Stimulated activated naive CD4-positive, alpha-beta T cell treated with Interleukin-2 at 50 U/mL for 16 hours (primary cell): ENCODE data around the gene OBSL1.
A peak's percentile ranks its signal among the peaks of the same experiment; 100 is the strongest.

Experiments used
- DNase-seq: peaks from one replicate; lab custom pipeline; 2025; lab: John Stamatoyannopoulos, UW

Gene OBSL1

DNA sequence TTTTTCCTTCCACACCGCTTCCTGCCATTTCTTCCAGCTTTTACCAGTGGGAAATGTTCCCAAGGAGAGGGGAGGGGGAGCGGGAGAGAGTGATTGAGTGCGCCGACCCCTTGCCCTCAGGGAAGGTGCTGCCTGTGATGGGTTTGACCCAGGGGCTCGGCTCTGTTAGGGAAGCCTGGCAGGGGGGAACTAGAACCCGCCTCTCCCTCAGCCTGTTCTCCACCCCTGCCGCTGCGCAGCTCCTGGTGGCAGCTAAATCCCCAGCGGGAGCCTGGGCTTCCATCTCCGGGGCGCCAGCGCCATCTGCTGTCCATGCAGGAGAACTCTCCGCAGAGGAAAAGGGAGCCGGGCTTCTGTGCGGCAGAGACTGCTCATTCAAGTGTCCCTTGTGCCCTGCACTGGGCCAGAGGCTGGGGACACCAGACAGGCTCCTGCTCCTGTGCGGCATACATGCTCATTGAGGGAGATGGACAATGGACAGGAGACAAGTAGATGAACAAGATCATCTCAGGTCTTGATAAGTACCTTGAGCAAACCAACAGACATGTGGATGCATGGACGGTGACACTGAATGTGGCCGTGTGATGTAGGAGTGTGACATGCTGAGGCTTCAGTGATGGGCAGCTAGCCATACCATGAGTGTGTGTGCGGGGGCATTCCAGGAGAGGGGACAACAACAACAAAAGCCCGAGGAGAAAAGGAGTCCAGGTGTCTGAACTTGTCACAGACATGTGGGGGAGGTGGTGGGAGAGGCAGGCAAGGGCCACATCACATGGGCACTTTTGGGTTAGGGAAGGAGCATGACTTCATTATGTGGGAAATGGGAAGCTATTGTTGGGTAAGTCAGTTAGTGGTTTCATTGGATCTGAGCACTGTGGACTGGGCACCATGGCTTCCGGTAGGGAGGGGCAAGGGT is 41.0 kb downstream of the OBSL1 start:
- DNase-seq = peak; percentile 81

DNA sequence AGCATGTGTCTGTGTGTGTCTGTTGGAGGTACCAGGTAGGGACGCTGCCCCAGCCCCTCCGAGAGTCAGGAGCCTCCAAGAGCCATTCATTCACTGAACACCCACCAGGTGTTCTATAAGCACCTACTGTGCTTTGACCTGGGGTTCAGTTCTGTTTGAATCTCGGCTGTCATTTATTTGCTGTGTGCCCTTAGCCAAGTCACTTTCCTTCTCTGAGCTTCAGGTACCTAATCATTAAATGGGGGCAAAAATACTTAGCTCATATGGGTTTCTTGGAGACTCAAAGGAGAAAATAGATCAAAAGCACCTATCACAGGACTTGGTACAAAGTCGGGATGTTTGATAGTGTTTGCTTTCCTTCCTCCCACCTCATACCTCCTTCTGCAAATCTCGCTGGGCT is 43.9 kb downstream of the OBSL1 start:
- DNase-seq = no peak

DNA sequence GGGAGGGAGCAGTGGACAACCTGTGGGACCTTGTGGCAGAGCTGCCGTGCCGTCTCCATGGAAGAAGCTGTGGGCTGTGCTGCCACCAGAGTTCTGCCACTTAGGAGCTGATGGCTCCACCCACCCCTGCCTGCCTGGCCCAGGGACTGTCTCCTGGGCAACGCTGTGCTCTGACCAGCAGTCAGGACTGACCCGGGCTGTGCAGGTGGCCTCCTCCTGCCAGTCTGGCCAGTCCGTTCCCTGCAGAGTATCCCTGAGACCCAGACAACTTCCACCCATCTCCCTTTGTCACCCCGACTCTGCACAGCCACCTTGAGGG is 44.3 kb downstream of the OBSL1 start:
- no peak for DNase-seq

DNA sequence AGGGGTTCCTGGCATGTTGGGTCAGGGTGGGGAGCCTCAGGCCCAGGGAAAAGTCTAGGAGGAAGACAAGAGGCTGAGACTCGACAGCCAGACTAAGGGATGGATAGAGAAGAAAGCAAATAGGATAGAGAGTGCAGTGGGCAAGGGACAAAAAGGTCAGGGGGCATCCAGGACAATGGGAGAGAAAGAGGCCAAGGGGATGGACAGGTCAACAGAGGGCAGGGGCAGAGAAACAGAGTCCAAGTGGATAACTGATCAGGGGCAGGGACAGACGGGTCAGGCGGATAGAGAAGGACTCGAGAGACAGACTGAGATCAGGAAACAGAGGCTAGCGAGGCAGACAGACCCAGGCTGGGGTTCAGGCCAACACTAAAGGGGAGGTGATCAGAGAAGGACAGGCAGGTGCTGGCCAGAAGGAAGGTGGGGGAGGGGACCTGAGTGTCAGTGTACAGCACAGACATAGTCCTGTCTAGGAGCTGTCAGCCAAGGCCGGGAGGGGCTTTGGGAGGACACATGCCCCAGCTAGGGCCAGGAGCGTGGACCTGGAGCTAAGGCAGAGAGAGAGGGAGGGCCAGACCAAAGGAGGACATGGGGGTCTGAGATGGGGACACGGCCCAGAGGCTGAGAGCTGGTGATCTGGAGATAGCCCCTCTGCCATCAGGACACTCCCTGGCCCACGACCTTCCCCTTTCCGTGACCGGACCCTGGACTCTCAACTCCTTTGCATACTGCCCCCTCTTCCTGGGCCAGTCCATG is 44.8 kb downstream of the OBSL1 start:
- no peak for DNase-seq

DNA sequence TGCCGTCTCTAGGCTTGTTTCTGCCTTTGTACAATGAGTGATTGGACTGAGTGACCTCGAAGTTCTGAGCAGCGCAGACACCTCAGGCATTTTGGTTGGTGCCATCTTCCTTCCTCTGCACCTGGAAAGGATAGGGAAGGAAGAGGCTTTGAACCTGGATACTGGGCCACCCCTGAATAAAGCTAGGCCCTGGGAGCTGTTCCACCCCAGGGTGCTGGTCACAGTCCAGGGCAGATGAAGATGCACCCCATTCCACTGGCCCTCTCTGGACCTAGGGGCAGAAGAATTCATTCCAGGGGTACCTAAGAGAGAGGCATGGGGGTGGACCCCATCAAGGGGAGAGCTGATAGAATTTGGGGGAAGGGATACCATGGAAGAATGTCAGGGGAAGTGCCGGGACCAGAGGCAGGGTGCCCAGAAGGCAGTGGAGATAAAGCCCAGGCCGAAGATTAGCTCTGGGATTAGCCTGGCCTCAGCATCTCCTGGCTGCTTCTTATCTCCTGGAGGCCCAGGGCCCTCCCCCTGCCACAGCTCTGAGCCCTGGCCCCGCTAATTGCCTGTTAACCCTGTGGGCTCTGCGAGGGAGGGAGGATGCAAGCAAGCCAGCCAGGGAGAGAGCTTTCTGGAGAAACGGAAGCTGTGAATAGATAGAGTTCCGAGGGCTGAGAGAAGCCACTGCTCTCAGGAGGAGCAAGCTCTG is 45.7 kb downstream of the OBSL1 start:
- no peak for DNase-seq

DNA sequence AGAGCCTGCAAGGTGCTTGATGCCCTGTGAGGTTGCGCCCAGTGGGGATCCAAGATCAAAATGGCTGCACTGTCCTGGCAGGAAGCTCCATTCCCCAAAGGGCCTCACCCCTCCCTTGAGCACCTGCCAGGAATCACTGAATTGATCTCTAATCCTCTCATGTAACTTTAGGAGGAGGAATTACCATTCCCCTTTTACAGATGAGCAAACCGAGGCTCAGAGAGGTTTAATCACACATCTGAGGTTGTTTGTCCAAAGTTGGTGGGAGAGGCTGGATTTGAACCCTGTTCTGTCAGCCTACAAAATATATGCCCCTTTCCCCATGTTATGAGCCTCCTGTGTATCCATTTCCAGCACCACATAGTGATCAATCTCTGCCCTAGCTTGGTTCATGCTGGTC is 46.5 kb downstream of the OBSL1 start:
- DNase-seq = no peak

DNA sequence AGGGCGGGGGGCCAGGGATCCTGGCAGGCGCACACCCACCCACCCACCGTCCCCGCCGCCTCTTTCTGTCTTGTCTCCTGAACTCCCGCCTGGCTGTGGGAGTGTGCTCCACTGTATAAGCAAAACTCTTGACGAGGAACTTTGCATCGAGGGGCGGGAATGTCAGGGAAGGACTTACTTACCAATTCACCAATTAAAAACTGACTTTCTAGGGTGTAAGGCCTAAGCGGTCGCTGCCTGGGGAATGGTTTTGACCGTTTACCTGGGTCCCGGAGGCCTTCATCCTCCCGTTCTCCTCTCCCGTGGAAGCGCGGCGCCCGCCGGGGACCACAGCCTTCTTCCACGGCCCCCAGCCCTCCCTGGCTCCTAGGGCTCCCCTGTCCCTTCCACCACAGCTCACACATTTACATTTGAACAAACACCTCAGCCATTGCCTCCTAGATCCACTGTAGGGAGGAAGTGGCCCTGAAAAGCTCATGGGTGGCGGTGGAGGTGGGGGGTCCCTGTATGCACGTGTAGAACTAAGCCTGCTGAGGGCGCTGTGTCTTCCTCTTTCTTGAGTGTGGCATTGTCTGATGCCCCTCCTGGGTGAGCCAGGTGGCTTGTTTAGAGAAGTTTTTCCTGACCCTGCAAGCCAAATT is 48.2 kb downstream of the OBSL1 start:
- no peak for DNase-seq

DNA sequence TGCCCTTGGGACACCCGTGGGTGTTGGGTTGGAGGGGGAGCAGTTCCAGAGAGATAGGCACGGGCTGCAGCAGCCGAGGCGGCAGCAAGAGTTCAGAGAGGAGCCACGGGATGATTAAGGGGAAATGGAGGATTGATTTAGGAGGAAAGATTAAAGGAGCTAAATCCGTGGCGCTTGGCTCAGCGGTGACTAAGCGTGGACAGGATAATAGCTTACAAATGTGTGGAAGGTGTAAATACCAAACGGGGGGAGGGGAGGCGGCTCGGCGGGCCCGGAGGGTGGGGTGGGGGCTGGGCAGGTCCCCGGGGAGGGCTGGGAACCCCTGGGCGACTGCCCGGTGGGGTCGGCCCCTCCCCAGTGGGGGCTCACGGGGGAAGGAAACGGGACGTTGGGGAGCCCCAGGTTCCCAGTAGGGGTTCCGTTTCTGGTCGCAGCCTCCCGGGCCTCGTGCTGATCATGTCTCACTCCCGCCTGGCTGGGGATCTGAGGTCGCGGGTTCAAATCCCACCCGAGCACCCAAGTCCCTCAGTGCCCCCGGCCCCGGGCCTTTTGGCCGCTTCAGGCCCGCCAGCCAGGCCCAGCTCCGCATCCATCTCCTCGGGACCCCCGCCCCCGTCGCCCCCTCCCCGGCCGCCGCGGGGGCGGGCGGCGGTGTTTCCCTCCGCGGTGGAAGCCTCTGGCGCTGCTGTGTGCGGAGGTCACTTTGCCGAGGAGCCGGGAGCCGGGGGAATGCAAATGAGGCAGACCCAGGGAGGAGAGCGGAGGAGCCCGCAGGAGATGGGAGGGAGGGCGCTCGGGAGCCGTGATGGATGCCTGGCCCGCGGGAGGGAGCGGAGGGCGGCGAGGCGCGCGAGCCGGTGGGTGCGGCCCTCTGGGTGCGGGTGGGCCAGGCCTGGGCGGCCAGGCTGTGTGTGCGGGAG is 49.0 kb downstream of the OBSL1 start:
- DNase-seq = no peak

DNA sequence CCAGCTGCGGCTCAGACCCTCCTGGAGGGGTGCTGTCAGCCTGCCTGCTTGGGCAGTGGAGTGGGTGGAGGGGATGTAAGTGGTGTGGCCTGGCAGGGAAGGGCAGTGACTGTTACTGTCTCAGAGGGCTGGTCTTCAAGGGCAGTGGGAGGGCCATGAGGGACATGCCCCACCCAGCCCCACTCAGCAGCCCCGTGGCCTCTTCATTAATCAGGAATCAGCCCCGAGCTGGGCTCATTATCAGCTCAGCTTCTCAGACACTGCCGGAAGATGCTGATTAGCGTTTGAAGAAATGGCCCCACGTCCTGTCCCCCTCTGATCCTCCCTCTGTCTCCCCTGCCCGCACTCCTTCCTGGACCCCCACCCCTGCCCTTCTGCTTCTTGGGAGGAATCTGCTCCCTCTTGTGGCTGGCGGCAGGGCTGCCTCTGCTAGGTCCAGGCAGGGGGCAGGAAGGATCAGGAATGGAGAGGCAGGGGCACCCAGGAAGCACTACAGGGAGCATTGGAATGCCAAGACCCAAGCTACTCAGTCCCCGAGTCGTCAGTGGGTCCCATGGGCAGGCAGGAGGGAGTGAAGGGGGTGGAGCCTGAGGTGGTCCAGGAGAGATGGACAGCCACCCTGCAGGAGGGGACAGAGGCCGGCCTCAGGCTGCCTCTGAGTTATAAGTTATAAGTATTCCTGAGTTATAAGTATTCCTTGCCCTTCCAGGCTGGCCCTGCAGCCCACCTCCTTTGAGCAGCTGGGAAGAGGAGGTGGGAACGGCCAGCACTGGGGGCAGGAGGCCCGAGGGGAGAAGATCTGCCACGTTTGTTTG is 50.1 kb downstream of the OBSL1 start:
- DNase-seq = no peak

DNA sequence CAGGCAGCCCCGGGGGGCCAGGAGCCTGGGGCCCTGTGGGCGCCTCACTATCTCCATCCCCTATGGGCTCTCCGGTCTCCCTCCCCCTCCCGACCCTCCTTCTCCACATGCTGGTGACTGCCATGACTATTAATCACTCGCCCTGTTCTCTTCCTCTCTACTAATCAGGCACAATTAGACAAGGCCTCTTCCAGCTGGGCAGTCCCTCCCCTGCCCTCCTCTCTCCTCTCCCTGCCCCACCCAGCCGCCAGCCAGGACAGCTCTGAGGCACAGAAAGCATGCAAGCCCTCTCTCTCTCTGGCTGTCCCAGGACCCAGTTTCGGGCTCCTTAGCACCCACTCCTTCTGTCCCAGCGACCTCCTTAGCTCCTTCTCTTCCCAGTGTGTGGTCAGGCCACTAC is 51.3 kb downstream of the OBSL1 start:
- DNase-seq = no peak

DNA sequence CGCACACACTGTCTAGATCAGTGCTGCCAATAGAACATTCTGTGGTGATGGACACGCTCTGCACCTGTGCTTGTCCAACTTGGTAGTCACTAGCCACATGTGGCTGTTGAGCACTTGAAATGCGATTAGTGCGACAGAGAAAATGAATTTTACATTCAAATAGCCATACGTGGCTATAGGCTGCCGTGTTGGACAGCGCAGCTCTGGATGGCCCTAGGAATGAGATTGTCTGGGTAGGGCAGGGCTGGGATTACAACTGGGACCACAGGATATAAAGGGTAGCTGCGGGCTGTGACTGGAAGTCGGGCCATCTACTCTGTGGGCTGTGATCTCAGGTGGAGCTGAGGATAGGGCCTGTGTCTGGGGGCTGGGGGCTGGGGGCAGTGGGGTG is 51.8 kb downstream of the OBSL1 start:
- no peak for DNase-seq

DNA sequence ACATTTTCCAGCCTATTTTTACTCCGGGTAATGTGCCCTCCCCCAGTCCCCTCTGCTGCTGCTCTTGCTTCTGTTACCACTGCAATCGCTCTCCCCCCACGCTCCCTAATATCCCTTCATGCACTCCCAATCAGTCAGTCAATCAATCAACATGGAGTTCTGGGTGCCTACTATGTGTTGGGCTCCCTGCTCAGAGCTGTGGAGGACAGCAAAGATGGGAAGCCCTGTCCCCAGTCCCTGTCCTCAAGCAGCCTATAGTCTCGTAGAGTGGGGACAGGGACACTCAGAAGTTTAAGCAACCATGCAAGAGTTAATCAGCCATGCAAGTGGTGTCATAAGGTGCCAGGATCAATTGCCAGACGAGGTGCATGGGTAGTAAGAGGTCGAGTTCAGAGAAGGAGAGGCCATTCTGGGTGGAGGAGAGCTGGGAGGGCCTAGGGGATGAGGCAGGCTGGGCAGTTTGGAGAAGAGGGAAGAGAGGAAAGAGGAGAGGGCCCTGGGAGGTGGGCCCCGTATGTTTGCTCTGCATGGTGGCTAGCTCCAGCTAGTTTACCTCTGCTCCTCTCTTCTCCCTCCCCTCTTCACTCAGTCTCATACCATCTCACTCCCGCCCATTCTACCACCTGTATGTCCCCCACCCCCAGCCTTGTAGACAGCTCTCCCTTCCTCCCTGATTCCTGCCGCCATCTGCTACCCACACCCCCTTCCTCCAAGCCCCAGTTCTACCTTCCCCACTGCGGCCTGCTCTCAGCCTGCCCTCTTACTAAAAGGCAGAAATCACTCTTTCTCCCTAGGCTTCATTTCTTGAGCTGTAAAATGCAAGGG is 53.2 kb downstream of the OBSL1 start:
- no peak for DNase-seq

DNA sequence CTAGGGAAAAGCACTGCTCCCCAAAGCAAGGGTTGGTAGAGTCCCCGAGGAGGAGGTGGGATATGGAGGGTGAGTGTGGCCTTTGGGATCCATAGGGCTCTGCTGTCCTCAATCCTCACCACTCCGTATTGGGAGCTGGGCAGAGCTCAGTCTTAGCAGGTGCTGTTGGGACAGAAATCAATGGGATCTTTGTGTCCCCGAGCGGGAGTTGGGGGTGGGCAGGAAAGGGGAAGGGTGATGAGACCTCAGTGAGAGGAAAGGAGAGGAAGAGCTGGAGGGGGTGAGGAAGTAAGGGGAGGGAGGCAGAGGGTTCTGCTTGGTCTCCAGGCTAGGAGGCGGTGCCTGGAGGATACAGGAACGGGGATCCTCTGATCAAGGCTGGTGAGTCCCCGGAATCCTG is 54.5 kb downstream of the OBSL1 start:
- no peak for DNase-seq

DNA sequence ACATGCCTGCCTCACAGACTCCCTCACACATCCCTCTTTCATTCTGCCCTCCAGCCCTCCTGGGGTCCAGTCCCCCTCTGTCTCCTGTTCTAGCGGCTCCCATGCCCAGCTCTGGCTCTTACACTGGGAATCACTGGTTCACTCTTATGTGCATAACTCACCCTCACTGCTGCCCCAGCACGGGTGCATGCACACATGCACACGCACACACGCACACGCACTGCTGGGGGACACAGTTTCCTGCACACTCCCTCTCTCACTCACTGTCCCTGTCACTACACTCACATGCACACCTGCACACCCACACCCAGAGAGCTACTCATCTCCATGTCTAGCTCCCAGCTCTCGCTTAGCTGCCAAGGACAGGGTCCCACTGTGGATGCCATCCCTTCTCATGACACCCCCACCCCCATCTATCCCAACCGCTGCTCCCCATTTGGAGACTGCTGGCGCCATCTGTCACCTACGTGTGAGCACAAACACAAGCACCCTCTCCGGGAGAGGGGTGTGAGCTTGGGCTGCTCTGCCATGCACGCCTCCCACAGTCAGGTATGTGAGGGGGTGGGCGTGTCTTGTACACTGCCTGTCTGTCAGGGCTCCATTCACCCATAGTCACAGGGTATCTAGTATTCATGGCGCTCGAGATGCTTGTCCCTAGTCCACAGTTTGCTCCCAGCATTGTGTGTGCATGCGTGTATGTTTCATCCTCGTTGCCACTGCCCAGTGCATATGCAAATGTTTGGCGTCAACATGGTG is 55.3 kb downstream of the OBSL1 start:
- no peak for DNase-seq

DNA sequence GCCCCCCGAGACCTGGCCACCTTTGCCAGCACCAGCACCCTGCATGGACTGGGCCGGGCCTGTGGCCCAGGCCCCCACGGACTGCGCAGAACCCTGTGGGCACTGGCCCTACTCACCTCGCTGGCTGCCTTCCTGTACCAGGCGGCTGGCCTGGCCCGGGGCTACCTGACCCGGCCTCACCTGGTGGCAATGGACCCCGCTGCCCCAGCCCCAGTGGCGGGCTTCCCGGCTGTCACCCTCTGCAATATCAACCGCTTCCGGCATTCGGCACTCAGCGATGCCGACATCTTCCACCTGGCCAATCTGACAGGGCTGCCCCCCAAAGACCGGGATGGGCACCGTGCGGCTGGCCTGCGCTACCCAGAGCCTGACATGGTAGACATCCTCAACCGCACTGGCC is 56.5 kb downstream of the OBSL1 start:
- DNase-seq = no peak

DNA sequence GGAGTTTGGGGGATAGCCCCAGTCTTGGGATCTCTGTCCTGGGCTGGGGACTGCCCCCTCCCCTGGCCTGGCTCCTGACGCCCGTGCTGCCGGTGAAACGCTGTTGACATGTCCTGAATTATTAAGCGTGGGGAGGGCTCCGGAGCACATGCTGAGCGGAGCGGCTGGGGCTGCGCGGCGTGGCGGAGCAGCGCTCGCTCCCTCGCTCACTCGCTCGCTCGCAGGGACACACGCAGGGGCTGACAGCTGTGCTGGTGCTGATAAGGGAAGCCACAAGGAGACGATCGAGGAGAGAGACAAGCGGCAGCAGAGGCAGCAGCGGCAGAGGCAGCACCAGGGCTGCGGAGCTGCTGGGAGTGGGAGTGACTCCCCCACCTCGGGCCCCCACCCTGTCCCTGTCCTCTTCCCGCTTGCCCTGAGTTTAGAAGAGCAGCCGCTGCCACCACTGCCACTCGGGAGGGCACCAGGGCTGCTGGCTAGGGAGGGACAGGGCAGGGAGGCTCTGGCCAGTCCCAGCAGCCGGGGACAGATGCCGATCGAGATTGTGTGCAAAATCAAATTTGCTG is 57.1 kb downstream of the OBSL1 start, which contains the start of gene ASIC4:
Gene ASIC4, plus strand, starts transcription at position 287 of the 566 bp plus-strand sequence. Its CDS starts 243 bp downstream, at position 530.
- DNase-seq = no peak

DNA sequence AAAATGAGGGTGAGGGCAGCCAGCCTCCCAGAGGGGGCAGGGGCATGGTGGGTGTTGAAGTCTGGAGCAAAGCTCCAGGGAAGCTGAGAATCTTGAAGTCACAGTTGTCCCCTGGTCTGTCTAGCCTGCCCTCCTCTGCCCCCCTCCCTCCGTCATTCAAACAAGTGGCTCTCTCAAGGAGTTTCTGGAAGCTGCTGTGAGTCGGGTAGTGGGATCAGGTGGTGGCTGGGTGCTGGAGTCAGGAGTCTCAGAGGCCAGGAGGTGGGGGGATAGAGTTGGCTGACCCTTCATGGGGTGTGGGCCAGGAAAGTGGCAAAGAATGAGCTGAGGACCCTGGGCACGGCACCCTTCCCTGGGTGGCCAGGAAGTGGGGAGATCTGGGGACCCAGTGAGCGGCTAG is 57.6 kb downstream of the OBSL1 start:
- DNase-seq = no peak

DNA sequence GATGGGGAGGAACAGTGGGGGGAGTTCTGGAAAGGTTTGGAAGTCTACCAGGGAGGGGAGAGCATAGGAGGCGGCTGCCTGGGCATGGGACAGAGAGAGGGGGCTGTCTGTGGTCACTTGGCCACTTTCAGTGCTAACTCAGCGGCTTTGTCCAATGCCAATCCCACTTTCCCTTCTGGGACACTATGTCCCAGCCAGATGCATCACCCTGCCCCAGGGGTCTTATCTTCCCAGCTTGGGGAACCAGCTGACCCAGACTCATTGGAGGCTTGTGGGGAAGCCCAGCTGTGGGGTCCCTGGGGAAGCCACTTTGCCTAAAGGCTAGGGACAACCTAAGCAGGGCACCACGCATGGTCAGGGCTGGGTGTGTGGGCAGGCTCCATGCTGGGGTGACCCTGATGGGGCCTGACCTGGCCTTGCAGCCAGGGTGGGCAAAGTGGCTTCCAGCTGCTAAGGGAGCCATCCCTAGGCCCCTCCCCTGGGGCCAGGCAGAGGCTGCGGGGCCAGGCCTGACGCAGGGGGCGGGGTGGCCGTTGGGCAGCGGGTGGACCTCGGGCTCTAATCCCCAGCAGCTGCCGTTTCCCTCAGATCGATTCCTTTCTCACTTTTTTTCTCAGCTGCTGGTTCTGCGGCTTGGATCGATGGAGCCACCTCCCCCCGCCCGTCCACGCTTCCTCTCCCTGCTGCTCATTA is 58.7 kb downstream of the OBSL1 start:
- no peak for DNase-seq
